BE2C (cell line): ENCODE measurements around the gene KRIT1. TPM values are rescaled to one million over a fixed set of nuclear protein-coding genes. Genes with fewer than 3 reads are reported as not detected.

Experiments used
- DNase-seq: peaks from one replicate; pipeline ENCODE4 v3.0.0-alpha.2; 2020
- H3K27me3 ChIP-seq: fragments of 250-450 bp; sonication (Bioruptor Pico); 2 replicates; pipeline ENCODE4 v1.5.1; 2020; ENCODE audit warnings: mild to moderate bottlenecking
- H3K36me3 ChIP-seq: fragments of 250-450 bp; sonication (Bioruptor Pico); 2 replicates; pipeline ENCODE4 v1.5.1; 2020; ENCODE audit warnings: mild to moderate bottlenecking
- H3K4me1 ChIP-seq: fragments of 250-450 bp; sonication (Bioruptor Pico); 2 replicates; pipeline ENCODE4 v1.5.1; 2020
- H3K4me3 ChIP-seq: 2 replicates; pipeline ENCODE4 v1.5.1; 2011; ENCODE audit warnings: low read depth, low read length
- H3K9me3 ChIP-seq: fragments of 250-450 bp; sonication (Bioruptor Pico); 2 replicates; pipeline ENCODE4 v1.5.1; 2020
- polyA plus RNA-seq: library from polyadenylated mRNA; unstranded; fragments of >200 nt; gene quantifications from one replicate; pipeline ENCODE4 v1.2.1, GENCODE V29; 2012; ENCODE audit warnings: low read depth, missing spikeins; ENCODE audit not compliant: insufficient read length, insufficient read depth
- TF ChIP-seq, protein P1 (sequence below): IDR thresholded peaks from 2 replicates; pipeline ENCODE4 v1.5.1; 2012; ENCODE audit warnings: mild to moderate bottlenecking, low read depth, low read length

Gene KRIT1
- polyA plus RNA-seq: 35.6 TPM

- Histone ChIP-seq H3K27me3 (no peaks in the 10 kb centered on the region), H3K9me3 (no peaks in the 10 kb centered on the region), H3K4me3 (peak within 1 kb of the TSS; percentile 94), H3K36me3 (peaks cover 3% of the 10 kb centered on the region; the same call in 1 of the 2 replicates), H3K4me1 (peaks cover 8% of the 10 kb centered on the region; the same call in 1 of the 2 replicates)
- DNase-seq: peak; percentile 95
- TF ChIP-seq, protein P1, sequence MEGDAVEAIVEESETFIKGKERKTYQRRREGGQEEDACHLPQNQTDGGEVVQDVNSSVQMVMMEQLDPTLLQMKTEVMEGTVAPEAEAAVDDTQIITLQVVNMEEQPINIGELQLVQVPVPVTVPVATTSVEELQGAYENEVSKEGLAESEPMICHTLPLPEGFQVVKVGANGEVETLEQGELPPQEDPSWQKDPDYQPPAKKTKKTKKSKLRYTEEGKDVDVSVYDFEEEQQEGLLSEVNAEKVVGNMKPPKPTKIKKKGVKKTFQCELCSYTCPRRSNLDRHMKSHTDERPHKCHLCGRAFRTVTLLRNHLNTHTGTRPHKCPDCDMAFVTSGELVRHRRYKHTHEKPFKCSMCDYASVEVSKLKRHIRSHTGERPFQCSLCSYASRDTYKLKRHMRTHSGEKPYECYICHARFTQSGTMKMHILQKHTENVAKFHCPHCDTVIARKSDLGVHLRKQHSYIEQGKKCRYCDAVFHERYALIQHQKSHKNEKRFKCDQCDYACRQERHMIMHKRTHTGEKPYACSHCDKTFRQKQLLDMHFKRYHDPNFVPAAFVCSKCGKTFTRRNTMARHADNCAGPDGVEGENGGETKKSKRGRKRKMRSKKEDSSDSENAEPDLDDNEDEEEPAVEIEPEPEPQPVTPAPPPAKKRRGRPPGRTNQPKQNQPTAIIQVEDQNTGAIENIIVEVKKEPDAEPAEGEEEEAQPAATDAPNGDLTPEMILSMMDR: no peak
These were observed at the start of gene KRIT1, which contains the start of gene ANKIB1 for GRCh38 chr7:92245487-92246359. Gene KRIT1 (minus strand): TSS chr7:92245914. CDS start chr7:92242135, 3,779 bp downstream. Gene ANKIB1 (plus strand): TSS chr7:92245974. CDS start chr7:92294979, 49,005 bp downstream.

DNA sequence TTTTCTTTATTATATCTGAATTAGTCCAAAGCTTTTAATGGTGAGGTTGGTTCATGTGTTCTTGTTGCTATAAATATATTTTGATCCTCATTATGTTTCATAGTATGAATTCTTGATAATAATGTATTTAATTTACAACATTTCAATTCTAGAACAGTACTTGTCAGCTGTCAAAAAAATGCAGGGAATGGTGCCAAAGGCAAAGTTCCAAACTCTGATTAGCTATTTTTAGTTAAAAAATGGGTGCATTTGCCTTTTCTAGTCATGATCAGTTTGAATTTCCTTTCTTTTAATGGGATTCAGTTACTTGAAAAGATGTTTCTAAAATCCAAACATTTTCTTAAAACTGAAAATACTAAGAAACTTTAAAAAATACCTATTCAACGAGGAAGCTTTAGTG is 49.7 kb upstream of the KRIT1 start:
- peaks cover 8% of the 10 kb centered on the region for H3K4me1 ChIP-seq
- H3K4me3 ChIP-seq: no peak overlapping the region
- TF ChIP-seq, protein P1: no peak
- H3K36me3 ChIP-seq: no peaks in the 10 kb centered on the region
- no peaks in the 10 kb centered on the region for H3K27me3 ChIP-seq
- no peak for DNase-seq
- no peaks in the 10 kb centered on the region for H3K9me3 ChIP-seq

- H3K27me3 ChIP-seq: no peaks in the 10 kb centered on the region
- H3K9me3 ChIP-seq: no peaks in the 10 kb centered on the region
- H3K4me1 ChIP-seq: peaks cover 8% of the 10 kb centered on the region
- no peak overlapping the region for H3K4me3 ChIP-seq
- TF ChIP-seq, protein P1: no peak
- H3K36me3 ChIP-seq: no peaks in the 10 kb centered on the region
- DNase-seq: no peak
These were observed 48.3 kb upstream of the KRIT1 start for GRCh38 chr7:92293896-92294590.

GRCh38 chr7:92292981-92293380 is 47.3 kb upstream of the KRIT1 start:
- peak; percentile 12 for DNase-seq
- TF ChIP-seq, protein P1: no peak
- no peaks in the 10 kb centered on the region for H3K27me3 ChIP-seq
- H3K4me3 ChIP-seq: no peak overlapping the region
- H3K4me1 ChIP-seq: peaks cover 8% of the 10 kb centered on the region
- no peaks in the 10 kb centered on the region for H3K36me3 ChIP-seq
- H3K9me3 ChIP-seq: no peaks in the 10 kb centered on the region

- no peaks in the 10 kb centered on the region for H3K9me3 ChIP-seq
- peaks cover 8% of the 10 kb centered on the region for H3K4me1 ChIP-seq
- no peaks in the 10 kb centered on the region for H3K36me3 ChIP-seq
- no peaks in the 10 kb centered on the region for H3K27me3 ChIP-seq
- TF ChIP-seq, protein P1: no peak
- H3K4me3 ChIP-seq: no peak overlapping the region
- DNase-seq: no peak
These were observed 43.6 kb upstream of the KRIT1 start for GRCh38 chr7:92289321-92289720.
